Measurements from ENCODE around the gene SLC35A3. TPM values are rescaled to one million over a fixed set of nuclear protein-coding genes. Genes with fewer than 3 reads are reported as not detected.

The SLC35A3 gene
- total RNA-seq, result 10 to 100 TPM; 13.6 to 23.4 (median 16.0) TPM

DNA sequence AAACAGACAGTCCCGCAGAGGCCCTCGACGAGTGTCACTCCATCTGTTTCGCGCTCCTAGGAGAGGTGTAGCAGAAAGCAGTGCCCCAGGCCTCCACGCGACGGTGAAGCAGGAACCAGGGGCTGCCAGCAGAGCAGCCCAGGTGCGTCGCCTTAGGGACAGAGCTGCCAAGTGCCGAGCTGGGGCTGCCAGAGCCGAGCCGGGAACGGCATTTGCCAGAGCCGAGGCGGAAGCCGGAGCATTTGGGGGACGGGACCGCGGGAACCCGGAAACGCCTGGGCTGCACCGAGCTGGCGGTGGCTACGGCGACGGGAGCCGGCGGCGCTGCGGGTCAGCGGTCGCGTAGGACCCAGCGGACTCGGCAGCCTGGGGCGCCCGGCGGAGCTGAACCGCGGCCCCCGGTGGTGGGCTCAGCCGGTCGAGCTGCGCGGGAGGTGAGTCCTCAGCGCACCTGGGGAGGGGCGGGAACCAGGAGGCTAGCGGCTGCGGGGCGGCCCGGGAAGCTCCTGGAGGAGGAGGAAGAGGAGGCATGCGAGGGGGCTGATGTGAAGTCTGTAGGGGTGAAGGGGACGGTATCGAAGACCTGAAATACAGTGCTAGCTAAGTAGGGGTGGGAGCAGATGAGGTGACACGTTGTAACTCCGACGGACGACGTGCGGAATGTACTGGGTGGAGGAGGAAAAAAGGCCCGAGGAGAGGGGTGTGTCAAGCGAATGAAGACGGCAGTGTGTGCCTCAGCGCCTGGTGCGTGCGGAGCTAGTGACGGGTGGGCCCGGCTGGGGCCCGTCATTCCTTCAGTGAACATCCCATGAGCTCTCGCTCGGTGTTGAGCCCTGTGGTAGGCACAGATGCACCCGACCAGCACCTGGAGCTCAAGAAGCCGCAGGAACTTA lies at the start of gene SLC35A3:
Gene SLC35A3 (plus strand): TSS at position 268 of the 893 bp plus-strand sequence. CDS start 23,559 bp downstream, outside the sequence.
- peak; percentile 92 to 95 (median 93) for ATAC-seq (replicated peaks in 6 of 8)

GRCh38 chr1:99934801-99935200 lies 35.0 kb upstream of the SLC35A3 start:
- H3K4me3 ChIP-seq, result no peak overlapping the region
- in situ Hi-C loops (cut with MboI; ENCODE audit: low pct_unique_long_range_greater_than_20kb in 2 of 9, low sequenced_read_pairs in 9 of 9, unreplicated experiment in 9 of 9), result no loop called here
- H3K4me1 ChIP-seq (replicated peaks in 1 of 2), result no peaks in the 10 kb centered on the region
- H3K27ac ChIP-seq, result no peak overlapping the region
- ATAC-seq (replicated peaks in 6 of 8), result no peak

More for the DNA sequence above, at the start of gene SLC35A3:
- peaks cover 10 to 13% of the 10 kb centered on the region in 2 donors for H3K4me1 ChIP-seq (replicated peaks in 1 of 2)
- in situ Hi-C loops (cut with MboI; ENCODE audit: low pct_unique_long_range_greater_than_20kb in 2 of 9, low sequenced_read_pairs in 9 of 9, unreplicated experiment in 9 of 9), result no loop called here
- H3K4me3 ChIP-seq, result peak within 1 kb of the TSS; percentile 88 to 95 (median 89)
- peak within 1 kb of the TSS; percentile 68 to 86 for H3K27ac ChIP-seq
- 0 to 4% (median 1%) methylated on average over 3 to 47 of the region's 74 CpGs; no CpG with 5 or more reads in 5 of the 10 experiments for WGBS, 10 experiments

DNA sequence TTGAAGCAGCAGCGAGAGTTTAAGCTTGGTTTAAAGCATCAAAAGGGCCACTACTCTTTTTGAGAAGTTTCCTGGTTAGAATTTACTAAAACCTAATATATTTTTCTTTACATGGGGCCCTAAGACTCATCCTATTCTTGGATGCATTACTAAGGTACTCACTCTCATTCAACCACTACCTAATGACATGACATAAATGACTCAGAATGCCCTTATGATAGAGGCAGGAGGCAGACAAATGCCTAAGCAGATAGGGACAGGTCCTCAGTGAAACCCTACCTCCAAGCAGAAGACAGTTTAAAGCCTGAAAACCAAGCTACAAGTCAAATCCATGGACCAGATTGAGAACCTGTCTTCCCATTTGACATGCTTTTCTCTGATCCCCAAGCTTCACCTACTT lies 34.3 kb upstream of the SLC35A3 start:
- ATAC-seq (replicated peaks in 6 of 8), result no peak
- in situ Hi-C loops (cut with MboI; ENCODE audit: low pct_unique_long_range_greater_than_20kb in 2 of 9, low sequenced_read_pairs in 9 of 9, unreplicated experiment in 9 of 9), result no loop called here
- H3K27ac ChIP-seq, result no peak overlapping the region
- WGBS, 10 experiments, result 18 to 94% (median 66%) methylated on average over 1 of the region's 1 CpG; no CpG with 5 or more reads in 2 of the 10 experiments
- H3K4me3 ChIP-seq, result no peak overlapping the region
- no peaks in the 10 kb centered on the region for H3K4me1 ChIP-seq (replicated peaks in 1 of 2)

- Histone ChIP-seq H3K4me3 (no peak overlapping the region), H3K4me1 (replicated peaks in 1 of 2) (no peaks in the 10 kb centered on the region), H3K27ac (no peak overlapping the region)
- 85 to 94% (median 89%) methylated on average over 2 to 3 of the region's 3 CpGs; no CpG with 5 or more reads in 6 of the 10 experiments for WGBS, 10 experiments
- ATAC-seq (replicated peaks in 6 of 8), result no peak
- in situ Hi-C loops (cut with MboI; ENCODE audit: low pct_unique_long_range_greater_than_20kb in 2 of 9, low sequenced_read_pairs in 9 of 9, unreplicated experiment in 9 of 9), result no loop called here
Observed at GRCh38 chr1:99936071-99936470, 33.7 kb upstream of the SLC35A3 start.

DNA sequence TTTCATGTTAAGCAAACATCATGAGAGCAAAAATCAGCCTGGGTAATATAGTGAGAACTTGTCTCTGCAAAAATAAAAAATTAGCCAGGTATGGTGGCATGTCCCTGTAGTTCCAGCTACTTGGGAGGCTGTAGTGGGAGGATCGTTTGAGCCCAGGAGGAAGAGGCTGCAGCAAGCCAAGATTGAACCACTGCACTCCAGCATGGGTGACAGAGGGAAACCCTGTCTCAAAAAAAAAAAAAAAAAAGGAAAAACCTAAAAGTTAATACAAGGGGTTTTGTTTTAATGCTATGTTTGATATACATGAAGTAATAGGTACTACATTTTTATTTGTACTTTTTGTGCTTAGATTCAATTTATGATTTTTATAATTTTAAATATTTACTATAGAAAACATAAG lies 27.1 kb upstream of the SLC35A3 start:
- in situ Hi-C loops (cut with MboI; ENCODE audit: low pct_unique_long_range_greater_than_20kb in 2 of 9, low sequenced_read_pairs in 9 of 9, unreplicated experiment in 9 of 9), result no loop called here
- no peak overlapping the region for H3K27ac ChIP-seq
- H3K4me3 ChIP-seq, result no peak overlapping the region
- H3K4me1 ChIP-seq (replicated peaks in 1 of 2), result no peaks in the 10 kb centered on the region
- 56 to 100% (median 91%) methylated on average over 1 of the region's 1 CpG; no CpG with 5 or more reads in 1 of the 10 experiments for WGBS, 10 experiments
- ATAC-seq (replicated peaks in 6 of 8), result no peak

DNA sequence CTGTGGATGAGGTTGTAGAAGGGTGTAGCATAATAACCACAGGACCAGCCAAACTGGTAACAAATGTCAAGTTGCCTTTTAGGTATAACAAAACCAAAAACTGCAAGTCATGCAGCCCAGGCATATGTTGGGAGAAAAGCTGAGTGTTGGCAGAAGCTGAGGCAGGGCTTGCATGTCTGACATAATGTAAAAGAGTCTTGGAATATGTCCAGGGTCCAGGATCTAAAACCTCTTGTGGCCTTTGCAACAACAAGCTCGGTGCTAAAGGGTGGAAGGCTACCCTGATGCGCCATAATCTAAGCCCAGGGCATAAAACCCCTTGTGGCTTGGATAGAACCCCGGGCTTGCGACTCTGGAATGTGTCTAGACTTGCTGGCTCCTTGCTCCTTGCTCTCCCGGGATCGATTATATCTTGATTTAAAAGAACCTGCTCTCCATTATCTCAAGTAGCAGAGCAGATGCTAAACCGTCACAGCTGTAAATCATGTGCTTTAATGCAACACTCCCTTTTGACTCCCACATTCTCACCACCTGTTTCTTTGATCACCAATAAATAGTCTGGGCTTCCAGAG lies 26.5 kb upstream of the SLC35A3 start:
- WGBS, 10 experiments, result 0 to 86% (median 77%) methylated on average over 1 to 7 of the region's 7 CpGs; no CpG with 5 or more reads in 2 of the 10 experiments
- Histone ChIP-seq H3K27ac (no peak overlapping the region), H3K4me1 (replicated peaks in 1 of 2) (no peaks in the 10 kb centered on the region), H3K4me3 (no peak overlapping the region)
- peak in 2 of 8 experiments; percentile 70 to 91 for ATAC-seq (replicated peaks in 6 of 8)
- in situ Hi-C loops (cut with MboI; ENCODE audit: low pct_unique_long_range_greater_than_20kb in 2 of 9, low sequenced_read_pairs in 9 of 9, unreplicated experiment in 9 of 9), result no loop called here

DNA sequence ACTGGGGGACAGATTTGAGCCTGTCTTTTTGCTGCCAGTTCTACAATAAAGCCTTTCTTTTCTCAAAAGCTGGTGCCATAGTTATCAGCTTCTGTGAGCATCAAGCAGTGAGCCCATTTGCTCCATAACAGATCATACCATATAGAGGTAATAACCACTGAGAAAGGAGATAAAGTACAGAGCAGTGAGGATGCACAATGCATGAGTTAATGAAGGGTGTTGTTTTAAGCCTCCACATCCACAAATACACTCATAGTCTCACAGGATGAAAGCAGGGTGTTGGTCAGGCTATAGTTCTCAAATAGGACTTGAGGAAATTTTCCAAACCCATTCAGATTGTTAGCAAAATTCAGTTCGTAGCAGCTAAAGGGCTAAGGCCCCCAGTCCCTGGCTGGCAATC lies 25.6 kb upstream of the SLC35A3 start:
- ATAC-seq (replicated peaks in 6 of 8), result peak in 2 of 8 experiments; percentile 22 to 51
- Histone ChIP-seq H3K27ac (no peak overlapping the region), H3K4me3 (no peak overlapping the region), H3K4me1 (replicated peaks in 1 of 2) (no peaks in the 10 kb centered on the region)
- 40 to 100% (median 100%) methylated on average over 1 of the region's 1 CpG; no CpG with 5 or more reads in 2 of the 10 experiments for WGBS, 10 experiments
- in situ Hi-C loops (cut with MboI; ENCODE audit: low pct_unique_long_range_greater_than_20kb in 2 of 9, low sequenced_read_pairs in 9 of 9, unreplicated experiment in 9 of 9), result no loop called here

DNA sequence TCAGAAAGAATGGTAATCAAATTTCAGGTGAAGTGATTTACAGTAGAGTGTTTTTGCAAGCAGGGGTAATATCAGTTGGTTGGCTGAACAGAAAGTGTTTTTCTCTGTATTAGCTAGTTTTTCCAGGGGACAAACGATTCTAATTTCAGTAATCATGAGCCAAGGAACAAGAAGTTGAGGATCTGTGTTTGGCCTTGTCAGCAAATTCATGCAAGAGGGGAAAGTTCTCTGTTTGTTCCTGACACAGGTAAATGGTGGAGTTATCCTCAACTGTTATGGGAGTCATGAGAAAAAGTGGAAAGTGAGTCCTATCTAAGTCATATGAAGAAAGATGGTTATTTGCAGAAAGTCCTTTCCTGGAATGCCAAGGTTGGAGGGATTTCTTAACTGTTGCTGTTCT lies 24.6 kb upstream of the SLC35A3 start:
- Histone ChIP-seq H3K27ac (no peak overlapping the region), H3K4me1 (replicated peaks in 1 of 2) (no peaks in the 10 kb centered on the region), H3K4me3 (no peak overlapping the region)
- 40 to 100% (median 88%) methylated on average over 1 of the region's 1 CpG; no CpG with 5 or more reads in 3 of the 10 experiments for WGBS, 10 experiments
- no peak for ATAC-seq (replicated peaks in 6 of 8)
- in situ Hi-C loops (cut with MboI; ENCODE audit: low pct_unique_long_range_greater_than_20kb in 2 of 9, low sequenced_read_pairs in 9 of 9, unreplicated experiment in 9 of 9), result no loop called here

DNA sequence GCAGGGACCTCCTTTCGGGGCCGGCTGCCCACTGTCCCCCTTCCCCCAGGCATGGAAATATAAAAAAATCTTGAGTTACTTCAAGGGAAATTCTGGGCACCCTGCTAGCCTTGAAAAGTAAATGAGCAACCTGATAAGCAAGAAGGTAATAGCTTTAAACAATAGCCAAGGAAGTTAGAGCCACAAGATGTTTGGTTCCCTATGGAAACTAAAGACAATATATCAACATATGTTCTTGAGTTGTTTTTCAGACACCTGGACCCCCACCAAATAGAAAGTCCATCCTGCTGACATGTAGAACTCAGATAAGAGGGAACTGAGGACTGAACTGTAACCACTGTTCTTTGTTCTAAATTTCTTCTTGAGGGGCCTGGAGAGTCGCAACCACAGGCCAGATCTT lies 19.3 kb upstream of the SLC35A3 start:
- no peak for ATAC-seq (replicated peaks in 6 of 8)
- no peak overlapping the region for H3K4me3 ChIP-seq
- in situ Hi-C loops (cut with MboI; ENCODE audit: low pct_unique_long_range_greater_than_20kb in 2 of 9, low sequenced_read_pairs in 9 of 9, unreplicated experiment in 9 of 9), result no loop called here
- no peaks in the 10 kb centered on the region for H3K4me1 ChIP-seq (replicated peaks in 1 of 2)
- 38 to 96% (median 85%) methylated on average over 1 to 3 of the region's 3 CpGs for WGBS, 10 experiments
- no peak overlapping the region for H3K27ac ChIP-seq

GRCh38 chr1:99952522-99952921 lies 17.3 kb upstream of the SLC35A3 start:
- no peak overlapping the region for H3K4me3 ChIP-seq
- WGBS, 10 experiments, result 0 to 88% (median 46%) methylated on average over 1 of the region's 1 CpG; no CpG with 5 or more reads in 2 of the 10 experiments
- in situ Hi-C loops (cut with MboI; ENCODE audit: low pct_unique_long_range_greater_than_20kb in 2 of 9, low sequenced_read_pairs in 9 of 9, unreplicated experiment in 9 of 9), result no loop called here
- no peaks in the 10 kb centered on the region for H3K4me1 ChIP-seq (replicated peaks in 1 of 2)
- ATAC-seq (replicated peaks in 6 of 8), result no peak
- H3K27ac ChIP-seq, result no peak overlapping the region

DNA sequence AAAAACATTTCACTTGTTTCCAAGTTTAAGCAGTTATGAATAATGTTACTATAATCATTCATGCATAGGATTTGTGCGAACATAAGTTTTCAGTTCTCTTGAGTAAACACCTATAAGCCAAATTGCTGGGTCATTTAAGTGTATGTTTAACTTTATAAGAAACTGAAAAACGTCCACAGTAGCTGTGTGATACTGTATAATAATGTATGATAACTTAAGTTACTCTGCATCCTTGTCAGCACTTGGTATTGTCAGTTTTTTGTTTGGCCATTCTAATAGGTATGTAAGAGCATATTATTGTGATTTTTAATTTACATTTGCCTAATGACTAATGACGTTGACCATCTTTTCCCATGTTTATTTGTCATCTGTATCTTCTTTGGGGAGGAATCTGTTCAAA lies 14.4 kb upstream of the SLC35A3 start:
- Histone ChIP-seq H3K4me3 (no peak overlapping the region), H3K4me1 (replicated peaks in 1 of 2) (no peaks in the 10 kb centered on the region), H3K27ac (no peak overlapping the region)
- WGBS, 10 experiments, result 43 to 92% (median 81%) methylated on average over 2 to 3 of the region's 3 CpGs; no CpG with 5 or more reads in 1 of the 10 experiments
- in situ Hi-C loops (cut with MboI; ENCODE audit: low pct_unique_long_range_greater_than_20kb in 2 of 9, low sequenced_read_pairs in 9 of 9, unreplicated experiment in 9 of 9), result no loop called here
- ATAC-seq (replicated peaks in 6 of 8), result no peak

DNA sequence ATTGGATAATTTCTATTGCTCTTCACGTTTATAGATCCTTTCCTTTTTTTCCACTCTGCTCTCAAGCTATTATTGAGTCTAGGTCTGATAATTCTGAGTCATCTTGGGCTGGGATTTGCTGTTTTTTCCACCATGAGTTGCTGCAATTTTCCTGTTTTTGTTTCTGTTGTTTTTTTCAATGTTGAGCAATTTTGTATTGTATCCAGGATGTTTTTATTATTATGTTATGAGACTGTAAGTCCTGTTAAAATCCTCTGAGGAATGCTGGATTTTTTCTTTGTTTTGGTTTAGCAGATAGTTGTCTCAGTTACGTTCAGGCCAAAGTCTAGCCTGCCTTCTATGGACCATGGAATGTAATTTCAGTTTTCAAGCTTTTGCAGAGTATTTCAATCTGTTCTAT lies 13.0 kb upstream of the SLC35A3 start:
- no peak overlapping the region for H3K27ac ChIP-seq
- in situ Hi-C loops (cut with MboI; ENCODE audit: low pct_unique_long_range_greater_than_20kb in 2 of 9, low sequenced_read_pairs in 9 of 9, unreplicated experiment in 9 of 9), result no loop called here
- WGBS, 10 experiments, result 0 to 79% (median 51%) methylated on average over 2 of the region's 2 CpGs
- no peaks in the 10 kb centered on the region for H3K4me1 ChIP-seq (replicated peaks in 1 of 2)
- no peak overlapping the region for H3K4me3 ChIP-seq
- ATAC-seq (replicated peaks in 6 of 8), result peak in 1 of 8 experiments; percentile 35

GRCh38 chr1:99957818-99958217 lies 12.0 kb upstream of the SLC35A3 start:
- H3K27ac ChIP-seq, result no peak overlapping the region

More at GRCh38 chr1:99957818-99958217, 12.0 kb upstream of the SLC35A3 start:
- ATAC-seq (replicated peaks in 6 of 8), result no peak
- H3K4me3 ChIP-seq, result no peak overlapping the region
- 63 to 100% (median 100%) methylated on average over 1 of the region's 1 CpG; no CpG with 5 or more reads in 3 of the 10 experiments for WGBS, 10 experiments
- no peaks in the 10 kb centered on the region for H3K4me1 ChIP-seq (replicated peaks in 1 of 2)
- in situ Hi-C loops (cut with MboI; ENCODE audit: low pct_unique_long_range_greater_than_20kb in 2 of 9, low sequenced_read_pairs in 9 of 9, unreplicated experiment in 9 of 9), result no loop called here
